ENCODE data around the gene GSE1. TPM values are rescaled to one million over a fixed set of nuclear protein-coding genes. Genes with fewer than 3 reads are reported as not detected.

GSE1 gene
- total and polyA plus RNA-seq, 9 of the 15 experiments (the other 6 are each of a cell fraction or from before 2014, with no cell fraction given), result 12.2 to 244 (median 57.9) TPM

DNA sequence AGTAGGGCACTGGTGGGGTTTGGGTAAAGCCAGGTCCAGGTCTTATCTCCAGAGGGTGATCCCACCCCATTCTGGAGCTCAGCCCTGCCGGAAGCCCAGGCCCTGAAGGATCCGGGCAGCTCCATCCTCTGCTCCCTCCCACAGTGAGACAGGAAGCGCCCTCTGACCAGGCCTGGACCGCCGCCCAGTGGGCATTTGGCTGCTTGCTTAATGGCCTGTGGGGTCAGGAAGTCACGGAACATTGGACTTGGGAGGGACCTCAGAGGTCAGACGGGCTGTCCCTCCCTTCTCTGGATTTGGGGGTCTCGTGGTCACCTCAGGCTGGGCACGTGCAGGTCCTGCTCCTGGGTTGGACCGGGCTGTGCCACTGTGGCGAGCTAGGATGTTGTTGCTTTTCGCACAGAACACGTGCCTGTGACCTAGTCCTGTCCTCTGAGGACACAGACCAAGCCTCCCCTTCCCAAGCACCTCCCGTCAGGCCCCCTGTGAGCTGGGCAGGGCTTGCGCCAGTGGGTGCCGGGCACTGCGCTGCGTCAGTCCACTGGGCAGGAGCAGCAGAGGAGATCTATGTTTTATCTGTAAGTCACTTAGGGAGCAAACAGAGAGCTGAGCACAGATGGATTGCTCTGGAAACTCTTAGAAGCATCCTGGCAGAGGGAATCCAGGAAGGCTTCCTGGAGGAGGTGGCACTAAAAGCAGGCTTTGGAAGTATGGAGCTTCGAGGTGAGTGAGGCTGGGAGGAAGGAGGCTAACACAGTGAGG, 49.4 kb upstream of the GSE1 start (continued):
- TF ChIP-seq, protein P1, sequence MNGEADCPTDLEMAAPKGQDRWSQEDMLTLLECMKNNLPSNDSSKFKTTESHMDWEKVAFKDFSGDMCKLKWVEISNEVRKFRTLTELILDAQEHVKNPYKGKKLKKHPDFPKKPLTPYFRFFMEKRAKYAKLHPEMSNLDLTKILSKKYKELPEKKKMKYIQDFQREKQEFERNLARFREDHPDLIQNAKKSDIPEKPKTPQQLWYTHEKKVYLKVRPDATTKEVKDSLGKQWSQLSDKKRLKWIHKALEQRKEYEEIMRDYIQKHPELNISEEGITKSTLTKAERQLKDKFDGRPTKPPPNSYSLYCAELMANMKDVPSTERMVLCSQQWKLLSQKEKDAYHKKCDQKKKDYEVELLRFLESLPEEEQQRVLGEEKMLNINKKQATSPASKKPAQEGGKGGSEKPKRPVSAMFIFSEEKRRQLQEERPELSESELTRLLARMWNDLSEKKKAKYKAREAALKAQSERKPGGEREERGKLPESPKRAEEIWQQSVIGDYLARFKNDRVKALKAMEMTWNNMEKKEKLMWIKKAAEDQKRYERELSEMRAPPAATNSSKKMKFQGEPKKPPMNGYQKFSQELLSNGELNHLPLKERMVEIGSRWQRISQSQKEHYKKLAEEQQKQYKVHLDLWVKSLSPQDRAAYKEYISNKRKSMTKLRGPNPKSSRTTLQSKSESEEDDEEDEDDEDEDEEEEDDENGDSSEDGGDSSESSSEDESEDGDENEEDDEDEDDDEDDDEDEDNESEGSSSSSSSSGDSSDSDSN (IDR thresholded peaks at IDR 0.05; ENCODE audit: borderline replicate concordance in 1 of 2, low read depth in 2 of 2, low read length in 2 of 2), result 0 out of 4 replicates have a peak, but pooled peaks have one; percentile 51 to 69
- TF ChIP-seq ZNF551 (CRISPR knock-in tag; IDR thresholded peaks at IDR 0.05) (no peak), NFYB (IDR thresholded peaks at IDR 0.05; ENCODE audit: extremely low read depth, insufficient read length) (no peak), ZNF76 (CRISPR knock-in tag; IDR thresholded peaks at IDR 0.05; ENCODE audit: borderline replicate concordance) (peak; percentile 68; the same call in 1 of the 2 replicates), HNRNPL (IDR thresholded peaks at IDR 0.05; ENCODE audit: low read depth, low read length) (peak; percentile 59; the same call in 1 of the 2 replicates), PHF8 (IDR thresholded peaks at IDR 0.05; ENCODE audit: borderline replicate concordance, low read length) (no peak), POLR3G (IDR thresholded peaks at IDR 0.05; ENCODE audit: extremely low read depth, insufficient read length, insufficient replicate concordance) (no peak), ZNF311 (CRISPR knock-in tag; IDR thresholded peaks at IDR 0.05) (peak; percentile 64; the same call in 1 of the 2 replicates), ASH1L (IDR thresholded peaks at IDR 0.05; ENCODE audit: borderline replicate concordance, low read depth, partially characterized antibody) (no peak)
- TF ChIP-seq, protein P2, sequence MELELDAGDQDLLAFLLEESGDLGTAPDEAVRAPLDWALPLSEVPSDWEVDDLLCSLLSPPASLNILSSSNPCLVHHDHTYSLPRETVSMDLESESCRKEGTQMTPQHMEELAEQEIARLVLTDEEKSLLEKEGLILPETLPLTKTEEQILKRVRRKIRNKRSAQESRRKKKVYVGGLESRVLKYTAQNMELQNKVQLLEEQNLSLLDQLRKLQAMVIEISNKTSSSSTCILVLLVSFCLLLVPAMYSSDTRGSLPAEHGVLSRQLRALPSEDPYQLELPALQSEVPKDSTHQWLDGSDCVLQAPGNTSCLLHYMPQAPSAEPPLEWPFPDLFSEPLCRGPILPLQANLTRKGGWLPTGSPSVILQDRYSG (tag; conservative IDR thresholded peaks at IDR 0.05; ENCODE audit: low read depth), result no peak
- TF ChIP-seq, protein P3, sequence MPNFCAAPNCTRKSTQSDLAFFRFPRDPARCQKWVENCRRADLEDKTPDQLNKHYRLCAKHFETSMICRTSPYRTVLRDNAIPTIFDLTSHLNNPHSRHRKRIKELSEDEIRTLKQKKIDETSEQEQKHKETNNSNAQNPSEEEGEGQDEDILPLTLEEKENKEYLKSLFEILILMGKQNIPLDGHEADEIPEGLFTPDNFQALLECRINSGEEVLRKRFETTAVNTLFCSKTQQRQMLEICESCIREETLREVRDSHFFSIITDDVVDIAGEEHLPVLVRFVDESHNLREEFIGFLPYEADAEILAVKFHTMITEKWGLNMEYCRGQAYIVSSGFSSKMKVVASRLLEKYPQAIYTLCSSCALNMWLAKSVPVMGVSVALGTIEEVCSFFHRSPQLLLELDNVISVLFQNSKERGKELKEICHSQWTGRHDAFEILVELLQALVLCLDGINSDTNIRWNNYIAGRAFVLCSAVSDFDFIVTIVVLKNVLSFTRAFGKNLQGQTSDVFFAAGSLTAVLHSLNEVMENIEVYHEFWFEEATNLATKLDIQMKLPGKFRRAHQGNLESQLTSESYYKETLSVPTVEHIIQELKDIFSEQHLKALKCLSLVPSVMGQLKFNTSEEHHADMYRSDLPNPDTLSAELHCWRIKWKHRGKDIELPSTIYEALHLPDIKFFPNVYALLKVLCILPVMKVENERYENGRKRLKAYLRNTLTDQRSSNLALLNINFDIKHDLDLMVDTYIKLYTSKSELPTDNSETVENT (CRISPR knock-in tag; IDR thresholded peaks at IDR 0.05), result no peak
- TF ChIP-seq, protein P4, sequence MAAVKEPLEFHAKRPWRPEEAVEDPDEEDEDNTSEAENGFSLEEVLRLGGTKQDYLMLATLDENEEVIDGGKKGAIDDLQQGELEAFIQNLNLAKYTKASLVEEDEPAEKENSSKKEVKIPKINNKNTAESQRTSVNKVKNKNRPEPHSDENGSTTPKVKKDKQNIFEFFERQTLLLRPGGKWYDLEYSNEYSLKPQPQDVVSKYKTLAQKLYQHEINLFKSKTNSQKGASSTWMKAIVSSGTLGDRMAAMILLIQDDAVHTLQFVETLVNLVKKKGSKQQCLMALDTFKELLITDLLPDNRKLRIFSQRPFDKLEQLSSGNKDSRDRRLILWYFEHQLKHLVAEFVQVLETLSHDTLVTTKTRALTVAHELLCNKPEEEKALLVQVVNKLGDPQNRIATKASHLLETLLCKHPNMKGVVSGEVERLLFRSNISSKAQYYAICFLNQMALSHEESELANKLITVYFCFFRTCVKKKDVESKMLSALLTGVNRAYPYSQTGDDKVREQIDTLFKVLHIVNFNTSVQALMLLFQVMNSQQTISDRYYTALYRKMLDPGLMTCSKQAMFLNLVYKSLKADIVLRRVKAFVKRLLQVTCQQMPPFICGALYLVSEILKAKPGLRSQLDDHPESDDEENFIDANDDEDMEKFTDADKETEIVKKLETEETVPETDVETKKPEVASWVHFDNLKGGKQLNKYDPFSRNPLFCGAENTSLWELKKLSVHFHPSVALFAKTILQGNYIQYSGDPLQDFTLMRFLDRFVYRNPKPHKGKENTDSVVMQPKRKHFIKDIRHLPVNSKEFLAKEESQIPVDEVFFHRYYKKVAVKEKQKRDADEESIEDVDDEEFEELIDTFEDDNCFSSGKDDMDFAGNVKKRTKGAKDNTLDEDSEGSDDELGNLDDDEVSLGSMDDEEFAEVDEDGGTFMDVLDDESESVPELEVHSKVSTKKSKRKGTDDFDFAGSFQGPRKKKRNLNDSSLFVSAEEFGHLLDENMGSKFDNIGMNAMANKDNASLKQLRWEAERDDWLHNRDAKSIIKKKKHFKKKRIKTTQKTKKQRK (IDR thresholded peaks at IDR 0.05; ENCODE audit: borderline replicate concordance, low read depth, low read length), result no peak
